ENCODE data around the gene CEACAM7.
"Not testable (repeated sequence)": the region's sequence is repeated elsewhere in the genome, so short reads cannot be mapped to it uniquely, and the experiment has no call there.

CEACAM7 gene

DNA sequence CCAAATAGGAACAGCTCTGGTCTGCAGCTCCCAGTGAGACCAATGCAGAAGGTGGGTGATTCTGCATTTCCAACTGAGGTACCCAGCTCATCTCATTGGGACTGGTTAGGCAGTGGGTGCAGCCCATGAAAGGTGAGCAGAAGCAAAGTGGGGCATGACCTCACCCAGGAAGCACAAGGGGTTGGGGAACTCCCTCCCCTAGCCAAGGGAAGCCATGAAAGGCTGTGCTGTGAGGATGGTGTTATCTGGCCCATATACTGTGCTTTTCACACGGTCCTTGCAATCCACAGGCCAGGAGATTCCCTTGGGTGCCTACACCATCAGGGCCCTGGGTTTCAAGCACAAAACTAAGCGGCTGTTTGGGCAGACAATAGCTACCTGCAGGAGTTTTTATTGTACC lies 31.3 kb downstream of the CEACAM7 start:
- DNase-seq (ENCODE audit: low read depth in 2 of 2): not testable (repeated sequence)

GRCh38 chr19:41652250-41652649 lies 35.8 kb downstream of the CEACAM7 start:
- no peak for DNase-seq (ENCODE audit: low read depth in 2 of 2)

DNA sequence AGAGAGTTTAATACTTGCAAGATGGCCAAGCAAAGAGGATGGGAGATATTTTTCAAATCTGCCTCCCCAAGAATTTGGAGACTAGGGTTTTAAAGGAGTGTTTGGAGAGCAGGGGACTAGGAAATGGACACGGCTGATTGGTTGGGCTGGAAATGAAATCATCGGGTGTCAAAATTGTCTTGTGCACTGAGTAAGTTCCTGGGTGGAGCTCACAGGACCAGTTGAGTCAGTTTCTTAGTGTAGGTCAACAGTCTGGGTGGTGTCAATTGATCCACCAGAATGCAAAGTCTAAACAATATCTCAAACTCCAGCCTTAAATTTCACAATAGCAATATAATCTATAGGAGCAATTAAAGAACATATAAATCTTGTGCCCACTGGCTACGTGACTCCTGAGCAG lies 38.2 kb downstream of the CEACAM7 start:
- DNase-seq (ENCODE audit: low read depth in 2 of 2): no peak

DNA sequence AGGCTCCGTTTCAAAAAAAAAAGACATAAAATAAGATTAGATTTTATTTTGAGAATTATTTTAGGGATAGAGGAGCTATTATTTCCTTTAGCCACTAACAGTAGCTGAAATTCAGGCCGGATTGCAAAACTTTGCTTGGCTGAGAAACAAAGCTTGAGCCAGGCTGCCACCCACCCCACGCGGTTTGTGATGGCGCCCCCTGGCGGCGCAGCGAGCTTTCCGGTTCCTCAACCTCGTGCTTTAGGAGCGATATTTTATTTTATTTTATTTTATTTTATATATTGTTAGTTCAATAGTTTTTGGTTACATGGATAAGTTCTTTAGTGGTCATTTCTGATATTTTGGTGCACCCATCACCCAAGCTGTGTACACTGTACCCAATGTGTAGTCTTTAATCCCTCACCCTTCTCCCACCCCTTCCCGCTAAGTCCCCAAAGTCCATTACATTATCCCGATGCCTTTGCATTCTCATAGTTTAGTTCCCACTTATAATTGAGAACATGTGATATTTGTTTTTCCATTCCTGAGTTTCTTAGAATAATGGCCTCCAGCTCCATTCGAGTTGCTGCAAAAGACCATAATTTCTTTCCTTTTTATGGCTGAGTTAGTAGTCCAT lies 41.4 kb downstream of the CEACAM7 start:
- no peak for DNase-seq (ENCODE audit: low read depth in 2 of 2)

DNA sequence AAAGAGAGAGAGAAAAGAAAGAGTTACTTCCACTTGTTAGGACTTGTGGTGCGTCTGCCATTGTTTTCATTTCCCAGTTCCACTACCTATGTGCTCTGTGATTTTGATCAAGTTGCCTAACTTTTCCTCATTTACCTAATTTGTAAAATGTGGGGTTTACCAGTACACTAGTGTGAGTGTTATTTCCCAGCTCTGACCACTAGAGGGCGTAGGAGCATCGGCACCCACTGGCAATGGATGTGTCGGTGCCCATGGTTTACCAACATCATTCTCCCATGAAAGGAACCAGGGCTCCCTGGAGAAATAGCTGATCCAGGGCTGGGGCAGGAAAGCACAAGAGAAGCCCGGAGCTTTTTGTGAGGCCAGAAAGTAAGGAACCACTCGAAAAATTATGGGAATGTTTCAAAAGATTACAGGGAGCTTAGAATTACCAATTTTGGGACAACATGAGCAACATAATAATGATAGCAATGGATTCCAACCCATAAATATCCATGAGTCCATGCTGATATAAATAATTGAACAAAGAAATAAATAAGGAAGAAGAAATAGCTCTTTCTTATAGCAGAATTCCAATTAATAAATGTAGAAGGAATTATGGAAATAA lies 46.1 kb downstream of the CEACAM7 start:
- DNase-seq (ENCODE audit: low read depth in 2 of 2): peak; percentile 37 to 59

DNA sequence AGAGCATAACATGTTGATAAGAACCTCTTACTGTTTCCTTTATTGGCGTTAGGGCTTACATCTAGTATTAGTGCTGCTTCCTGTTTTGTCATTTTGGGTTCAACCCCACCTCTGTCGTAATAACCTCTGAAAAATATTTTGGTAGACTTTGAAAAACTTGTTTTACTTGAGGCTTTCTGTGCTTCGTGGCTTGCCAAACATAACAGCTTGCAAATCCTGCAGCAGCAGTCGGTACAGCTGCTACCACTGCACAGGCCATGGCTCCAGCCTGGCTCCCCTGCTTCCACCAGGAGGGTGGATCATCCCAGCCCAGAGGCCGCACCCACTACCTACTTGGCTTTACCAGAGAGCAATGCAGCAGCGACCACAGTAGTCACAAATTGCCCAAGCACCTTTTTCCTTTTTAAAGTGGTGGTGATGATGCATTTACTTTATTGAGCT lies 49.4 kb downstream of the CEACAM7 start:
- no peak for DNase-seq (ENCODE audit: low read depth in 2 of 2)

GRCh38 chr19:41637484-41637883 lies 50.6 kb downstream of the CEACAM7 start:
- no peak for DNase-seq (ENCODE audit: low read depth in 2 of 2)

DNA sequence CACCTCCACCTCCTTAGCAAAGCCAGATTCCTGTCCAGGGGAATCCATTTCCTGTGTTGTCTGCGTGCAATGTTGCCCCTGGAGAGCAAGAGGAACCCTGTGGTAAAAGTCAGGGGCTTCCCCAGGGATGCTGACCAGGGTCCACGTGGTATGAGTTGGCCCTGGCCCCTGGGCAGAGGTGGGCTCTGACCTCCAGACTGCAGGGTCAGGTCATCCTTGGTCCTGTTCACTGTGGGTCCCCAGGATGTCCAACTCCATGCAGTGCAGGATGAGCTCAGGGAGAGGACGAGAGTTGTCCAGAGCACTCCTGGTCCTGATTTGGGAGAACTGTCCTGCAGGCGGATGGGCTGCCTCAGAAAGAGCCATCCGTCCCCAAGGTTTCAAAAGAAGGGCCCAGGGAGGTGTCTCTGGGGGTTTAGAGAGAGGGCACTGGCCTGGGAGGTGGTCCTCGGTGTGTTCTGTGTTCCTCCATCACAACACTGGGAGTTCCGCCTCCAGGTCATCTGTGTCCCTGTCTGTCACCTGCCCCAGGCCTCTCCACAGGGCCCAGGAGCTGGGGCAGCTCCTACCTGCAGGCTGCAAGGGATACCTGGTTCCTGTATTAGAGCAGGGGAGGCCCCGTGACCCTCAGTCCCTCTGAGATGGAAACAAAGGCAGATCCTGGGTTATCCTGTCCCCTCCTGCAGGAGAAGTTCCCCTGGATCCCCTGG lies 59.9 kb downstream of the CEACAM7 start:
- DNase-seq (ENCODE audit: low read depth in 2 of 2): no peak

DNA sequence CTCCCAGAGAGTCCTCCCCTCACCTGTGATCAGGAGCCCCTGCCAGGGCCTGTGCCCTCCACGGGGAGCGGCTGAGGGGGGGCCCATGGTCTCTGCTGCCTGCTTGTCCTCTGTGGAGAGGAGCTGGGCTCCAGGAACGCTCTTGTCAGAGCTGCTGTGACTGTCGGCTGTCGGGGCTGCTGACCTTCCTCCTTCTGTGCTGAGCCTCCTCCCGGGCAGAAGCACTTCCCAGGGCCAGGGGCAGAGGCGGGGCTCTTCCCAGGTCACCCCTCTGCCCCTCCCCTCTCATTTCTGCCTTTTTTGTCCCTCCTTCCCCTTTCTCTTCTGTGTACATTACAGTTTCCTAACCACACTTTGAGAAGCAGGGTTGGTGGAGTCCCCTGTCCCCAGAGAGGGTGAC lies 61.2 kb downstream of the CEACAM7 start, which contains the start of gene CEACAM4:
CEACAM4 (minus strand) TSS at position 198 of the 400 bp plus-strand sequence; CDS start at position 87, 111 bp downstream.
- no peak for DNase-seq (ENCODE audit: low read depth in 2 of 2)

GRCh38 chr19:41626278-41626677 lies 61.8 kb downstream of the CEACAM7 start:
- DNase-seq (ENCODE audit: low read depth in 2 of 2): no peak

DNA sequence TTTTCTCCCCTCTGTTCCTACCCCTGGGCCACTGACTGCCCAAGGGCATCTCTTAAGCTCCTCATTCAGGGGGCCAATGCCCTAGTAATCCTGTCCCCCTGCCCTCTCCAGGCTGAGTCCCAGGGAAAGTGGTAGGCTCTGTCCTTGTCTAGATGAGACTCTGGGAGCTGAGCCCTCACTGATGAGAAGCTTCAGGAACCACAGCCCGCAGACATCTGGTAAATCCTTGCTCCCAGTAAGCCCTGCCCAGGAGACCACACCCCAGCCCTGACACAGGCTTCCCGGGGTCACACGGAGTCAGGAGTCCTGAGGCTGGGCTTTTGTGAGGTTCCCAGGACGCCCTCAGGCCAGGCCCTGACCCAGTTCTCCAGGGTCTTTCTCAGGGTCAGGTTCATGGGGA lies 63.1 kb downstream of the CEACAM7 start:
- no peak for DNase-seq (ENCODE audit: low read depth in 2 of 2)

DNA sequence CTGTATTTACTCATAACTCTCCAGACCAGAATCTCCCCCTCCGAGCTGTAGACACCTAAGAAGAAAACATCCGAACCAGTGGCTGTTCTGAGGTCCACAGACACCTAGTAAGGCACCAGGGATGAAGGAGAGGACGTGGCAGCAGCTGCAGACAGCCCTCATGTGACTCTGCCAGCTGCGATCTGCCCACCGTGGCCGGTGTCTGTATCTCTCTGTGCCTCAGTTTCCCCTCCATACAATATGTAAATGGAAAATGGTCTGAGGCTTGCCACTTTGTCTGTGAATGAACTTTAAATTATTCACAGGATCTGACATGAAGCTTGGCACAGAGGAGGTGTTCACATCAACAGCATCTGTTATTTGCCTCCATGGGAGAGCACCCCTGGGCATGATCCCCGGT lies 63.6 kb downstream of the CEACAM7 start:
- DNase-seq (ENCODE audit: low read depth in 2 of 2): no peak

DNA sequence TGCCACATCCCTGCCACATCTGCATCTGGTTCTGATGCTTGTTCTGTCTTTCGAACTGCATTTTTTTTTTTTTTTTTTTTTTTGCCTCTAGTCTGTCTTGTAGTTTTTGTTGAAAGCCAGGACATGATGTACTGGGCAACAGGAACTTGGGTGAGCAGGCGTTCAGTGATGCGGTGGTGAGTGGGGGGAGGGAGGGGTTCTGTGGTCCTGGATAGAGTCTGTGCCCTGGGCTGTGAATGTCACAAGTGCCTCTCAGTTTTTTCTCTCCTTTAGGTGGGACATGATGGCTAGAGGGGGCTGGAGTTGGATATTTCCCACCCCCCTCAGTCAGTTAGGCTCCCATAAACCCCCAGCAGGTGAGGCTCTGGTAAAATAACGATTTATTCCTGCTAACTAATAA lies 64.7 kb downstream of the CEACAM7 start:
- DNase-seq (ENCODE audit: low read depth in 2 of 2): no peak
